HG02943 (cell line): ENCODE data around the gene PDE3B.
A peak's percentile ranks its signal among the peaks of the same experiment; 100 is the strongest.
"Not testable (repeated sequence)": the region's sequence is repeated elsewhere in the genome, so short reads cannot be mapped to it uniquely, and the experiment has no call there.

Experiments used
- ATAC-seq: cut with Tn5 transposase; IDR thresholded peaks from one replicate; pipeline ENCODE4 v1.9.1; 2021; ENCODE audit warnings: mild to moderate bottlenecking, low read depth, moderate library complexity; ENCODE audit not compliant: unreplicated experiment

The PDE3B gene

GRCh38 chr11:14740539-14740938 is 96.9 kb downstream of the PDE3B start:
- ATAC-seq: not testable (repeated sequence)

DNA sequence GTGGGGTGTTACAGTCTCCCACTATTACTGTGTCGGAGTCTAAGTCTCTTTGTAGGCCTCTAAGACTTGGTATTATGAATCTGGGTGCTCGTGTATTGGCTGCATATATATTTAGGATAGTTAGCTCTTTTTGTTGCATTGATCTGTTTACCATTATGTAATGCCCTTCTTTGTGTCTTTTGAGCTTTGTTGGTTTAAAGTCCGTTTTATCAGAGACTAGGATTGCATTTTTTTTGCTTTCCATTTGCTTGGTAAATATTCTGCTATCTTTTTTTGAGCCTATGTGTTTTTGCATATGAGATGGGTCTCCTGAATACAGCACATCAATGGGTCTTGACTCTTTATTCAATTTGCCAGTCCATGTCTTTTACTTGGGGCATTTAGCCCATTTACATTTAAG is 97.6 kb downstream of the PDE3B start:
- ATAC-seq: no peak

DNA sequence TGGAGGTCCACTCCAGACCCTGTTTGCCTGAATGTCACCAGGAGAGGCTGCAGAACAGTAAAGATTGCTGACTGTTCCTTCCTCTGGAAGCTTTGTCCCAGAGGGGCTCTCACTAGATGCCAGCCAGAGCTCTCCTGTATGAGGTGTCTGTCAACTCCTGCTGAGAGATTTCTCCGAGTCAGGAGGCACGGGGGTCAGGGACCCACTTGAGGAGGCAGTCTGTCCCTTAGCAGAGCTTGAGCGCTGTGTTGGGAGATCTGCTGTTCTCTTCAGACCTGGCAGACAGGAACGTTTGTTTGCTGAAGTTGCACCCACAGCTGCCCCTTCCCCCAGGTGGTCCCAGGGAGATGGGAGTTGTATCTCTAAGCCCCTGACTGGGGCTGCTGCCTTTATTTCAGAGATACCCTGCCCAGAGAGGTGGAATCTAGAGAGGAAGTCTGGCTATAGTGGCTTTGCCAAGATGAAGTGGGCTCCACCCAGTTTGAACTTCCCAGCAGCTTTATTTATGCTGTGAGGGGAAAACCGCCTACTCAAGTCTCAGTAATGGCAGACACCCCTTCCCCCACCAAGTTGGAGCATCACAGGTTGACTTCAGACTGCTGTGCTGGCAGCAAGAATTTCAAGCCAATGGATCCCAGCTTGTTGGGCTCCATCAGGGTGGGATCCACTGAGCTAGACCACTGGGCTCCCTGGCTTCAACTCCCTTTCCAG is 99.4 kb downstream of the PDE3B start:
- no peak for ATAC-seq

GRCh38 chr11:14743667-14744066 is 100.1 kb downstream of the PDE3B start:
- ATAC-seq: not testable (repeated sequence)

DNA sequence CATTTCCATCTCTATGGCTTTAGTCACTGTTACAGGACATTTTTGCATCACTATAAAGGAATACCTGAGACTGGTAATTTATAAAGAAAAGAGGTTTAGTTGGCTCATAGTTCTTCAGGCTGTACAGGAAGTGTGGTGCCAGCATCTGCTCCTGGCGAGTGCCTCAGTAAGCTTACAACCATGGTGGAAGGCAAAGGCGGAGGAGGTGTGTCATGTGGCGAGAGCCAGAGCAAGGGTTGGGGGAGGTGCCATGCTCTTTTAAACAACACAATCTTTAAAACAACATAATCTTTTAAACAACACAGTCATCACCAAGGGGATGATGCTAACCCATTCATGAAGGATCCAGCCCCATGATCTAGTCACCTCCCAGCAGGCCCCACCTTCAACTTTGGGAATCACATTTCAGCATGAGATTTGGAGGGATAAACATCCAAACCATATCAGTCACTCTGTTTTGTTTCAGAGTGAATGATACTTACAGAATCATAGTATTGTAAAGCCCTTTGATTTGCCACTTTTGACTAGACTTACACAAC is 103.3 kb downstream of the PDE3B start:
- ATAC-seq: no peak

- no peak for ATAC-seq
Observed at GRCh38 chr11:14748090-14748489, 104.5 kb downstream of the PDE3B start.

DNA sequence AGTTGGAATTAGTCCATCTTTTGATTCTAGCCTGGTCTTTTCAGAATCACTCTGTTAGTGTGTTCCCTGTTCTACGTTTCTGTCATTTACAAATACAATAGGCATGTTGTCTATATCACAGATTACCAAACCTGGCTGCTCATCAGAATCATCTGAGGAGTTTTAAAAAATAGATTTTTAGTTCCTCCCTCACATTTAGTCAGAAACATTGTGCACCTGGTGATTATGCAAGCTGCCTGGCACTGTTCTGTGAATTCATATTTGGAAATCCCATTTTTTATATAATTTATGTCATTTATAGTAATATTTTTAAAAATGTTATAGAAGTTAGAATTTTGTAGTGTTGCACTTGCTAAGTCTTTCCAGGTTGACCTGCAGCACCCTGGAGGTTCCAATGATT is 107.3 kb downstream of the PDE3B start:
- ATAC-seq: no peak

DNA sequence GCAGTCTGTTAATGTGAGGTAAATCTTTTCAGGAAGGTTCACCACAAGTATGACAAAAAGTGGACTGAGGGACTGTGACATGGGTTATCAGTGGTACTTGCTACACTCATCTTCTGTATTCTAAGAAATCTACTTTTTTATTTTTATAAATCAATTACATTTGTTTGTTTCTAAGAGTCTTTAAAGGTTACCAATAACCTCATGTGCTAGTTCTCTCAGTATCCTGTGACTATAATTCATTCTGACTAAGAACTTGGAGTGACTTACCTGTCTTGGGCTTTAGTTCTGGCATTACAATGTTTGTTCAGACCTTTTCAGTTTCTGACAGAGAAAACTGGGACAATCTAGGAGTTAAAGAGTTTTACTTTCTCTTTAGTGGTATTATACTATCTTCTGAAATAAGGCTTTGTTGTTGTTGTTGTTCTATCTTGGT is 108.4 kb downstream of the PDE3B start:
- ATAC-seq: no peak

- ATAC-seq: no peak
Observed at GRCh38 chr11:14755140-14755539, 111.5 kb downstream of the PDE3B start.

GRCh38 chr11:14756349-14756748 is 112.7 kb downstream of the PDE3B start:
- ATAC-seq: no peak

GRCh38 chr11:14759300-14760012 is 115.9 kb downstream of the PDE3B start:
- ATAC-seq: not testable (repeated sequence)

GRCh38 chr11:14764179-14764578 is 120.6 kb downstream of the PDE3B start:
- no peak for ATAC-seq

- ATAC-seq: peak; percentile 86
Observed at GRCh38 chr11:14764579-14765527, 121.2 kb downstream of the PDE3B start.

GRCh38 chr11:14766585-14766984 is 123.0 kb downstream of the PDE3B start:
- no peak for ATAC-seq

GRCh38 chr11:14768526-14769188 is 125.1 kb downstream of the PDE3B start:
- peak; percentile 53 for ATAC-seq

DNA sequence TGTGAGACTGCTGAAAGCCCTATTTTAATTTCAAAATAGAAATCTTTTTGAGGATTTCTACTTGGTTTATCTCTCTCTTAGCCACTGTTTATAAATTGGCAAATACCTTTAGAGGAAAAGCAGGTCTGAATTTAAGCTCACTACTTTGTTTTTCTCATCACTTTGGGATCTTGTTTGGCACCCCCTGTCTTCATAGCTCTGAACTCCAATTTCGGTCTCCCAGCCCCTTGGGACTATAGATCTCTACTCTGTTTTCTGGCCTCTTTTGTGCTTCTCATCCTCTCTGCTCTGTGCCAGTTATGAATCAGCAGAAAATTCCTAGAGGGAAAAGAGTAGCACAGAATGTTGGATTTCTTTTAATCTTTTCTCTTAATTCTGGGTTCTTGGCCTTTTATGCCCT is 130.2 kb downstream of the PDE3B start:
- no peak for ATAC-seq

DNA sequence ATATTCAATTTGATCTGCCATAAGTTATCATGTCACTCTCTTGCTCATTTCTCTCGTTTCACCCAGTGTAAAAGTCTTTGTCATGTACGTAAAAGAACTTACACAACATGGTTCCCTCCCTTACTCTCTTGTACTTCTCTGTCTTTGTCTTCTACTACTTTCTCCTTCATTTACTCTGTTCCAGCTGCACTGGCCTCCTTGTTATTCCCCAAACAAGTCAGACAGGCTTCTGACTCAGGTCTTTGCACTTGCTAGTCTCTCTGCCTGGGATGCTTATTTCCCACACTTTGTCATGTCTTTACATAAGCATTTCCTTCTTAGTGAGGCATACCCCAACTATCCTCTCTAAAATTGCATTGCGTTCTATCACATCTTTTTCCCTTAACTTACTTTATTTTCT is 131.1 kb downstream of the PDE3B start:
- ATAC-seq: no peak

- no peak for ATAC-seq
Observed at GRCh38 chr11:14775897-14776296, 132.3 kb downstream of the PDE3B start.

- not testable (repeated sequence) for ATAC-seq
Observed at GRCh38 chr11:14778460-14778859, 134.9 kb downstream of the PDE3B start.

- no peak for ATAC-seq
Observed at GRCh38 chr11:14783788-14784187, 140.2 kb downstream of the PDE3B start.
